Neural progenitor cell (in vitro differentiated cells): ENCODE data around the gene TYMS.

Experiments used
- EZH2 ChIP-seq: fragments of 200-600 bp; sonication (generic); IDR thresholded peaks from 2 replicates; pipeline ENCODE4 v1.6.1; 2017; ENCODE audit warnings: antibody characterized with exemption, mild to moderate bottlenecking, moderate library complexity
- EZH2phosphoT487 ChIP-seq: fragments of 200-600 bp; sonication (generic); IDR thresholded peaks from 2 replicates; pipeline ENCODE4 v1.6.1; 2017; ENCODE audit warnings: antibody characterized with exemption
- TF ChIP-seq, protein P1 (sequence below): fragments of 200-600 bp; sonication (generic); IDR thresholded peaks from 2 replicates; pipeline ENCODE4 v1.5.1; 2017; ENCODE audit warnings: antibody characterized with exemption, mild to moderate bottlenecking

DNA sequence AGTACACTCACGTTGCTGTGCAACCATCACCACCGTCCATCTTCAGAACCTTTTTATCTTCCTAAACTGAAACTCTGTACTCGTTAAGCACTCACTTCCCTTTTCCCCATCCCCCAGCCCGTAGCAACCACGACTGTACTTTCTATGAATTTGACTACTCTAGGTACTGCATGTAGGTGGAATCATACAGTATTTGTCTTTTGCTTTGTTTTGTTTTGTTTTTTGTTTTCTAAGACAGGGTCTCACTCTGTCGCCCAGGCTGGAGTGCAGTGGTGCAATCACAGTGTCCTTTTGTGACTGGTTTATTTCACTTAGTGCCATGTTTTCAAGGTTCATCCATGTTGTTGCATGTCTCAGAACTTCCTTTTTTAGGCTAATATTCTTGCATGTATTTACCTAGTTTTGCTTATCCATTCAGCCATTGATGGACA is 7.0 kb upstream of the TYMS start:
- TF ChIP-seq, protein P1, sequence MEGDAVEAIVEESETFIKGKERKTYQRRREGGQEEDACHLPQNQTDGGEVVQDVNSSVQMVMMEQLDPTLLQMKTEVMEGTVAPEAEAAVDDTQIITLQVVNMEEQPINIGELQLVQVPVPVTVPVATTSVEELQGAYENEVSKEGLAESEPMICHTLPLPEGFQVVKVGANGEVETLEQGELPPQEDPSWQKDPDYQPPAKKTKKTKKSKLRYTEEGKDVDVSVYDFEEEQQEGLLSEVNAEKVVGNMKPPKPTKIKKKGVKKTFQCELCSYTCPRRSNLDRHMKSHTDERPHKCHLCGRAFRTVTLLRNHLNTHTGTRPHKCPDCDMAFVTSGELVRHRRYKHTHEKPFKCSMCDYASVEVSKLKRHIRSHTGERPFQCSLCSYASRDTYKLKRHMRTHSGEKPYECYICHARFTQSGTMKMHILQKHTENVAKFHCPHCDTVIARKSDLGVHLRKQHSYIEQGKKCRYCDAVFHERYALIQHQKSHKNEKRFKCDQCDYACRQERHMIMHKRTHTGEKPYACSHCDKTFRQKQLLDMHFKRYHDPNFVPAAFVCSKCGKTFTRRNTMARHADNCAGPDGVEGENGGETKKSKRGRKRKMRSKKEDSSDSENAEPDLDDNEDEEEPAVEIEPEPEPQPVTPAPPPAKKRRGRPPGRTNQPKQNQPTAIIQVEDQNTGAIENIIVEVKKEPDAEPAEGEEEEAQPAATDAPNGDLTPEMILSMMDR, result no peak
- TF ChIP-seq EZH2phosphoT487, result no peak
- no peak for TF ChIP-seq EZH2
